D721Med (cell line): ENCODE measurements around the gene GRIA1.

Source experiments
- DNase-seq: peaks from one replicate; pipeline ENCODE4 v3.0.0; 2011; ENCODE audit warnings: low spot score; ENCODE audit not compliant: insufficient read length
- FAIRE-seq: peaks from 2 replicates; lab custom pipeline; 2011; peaks lifted over from hg19 to GRCh38; lab: Jason Lieb, UNC
- CTCF ChIP-seq: IDR thresholded peaks from 2 replicates; pipeline ENCODE4 v1.5.1; 2012; ENCODE audit warnings: mild to moderate bottlenecking, control low read depth; ENCODE audit not compliant: insufficient read depth; ENCODE audit errors: missing control alignments

GRIA1 gene

GRCh38 chr5:153523831-153524230 is 33.4 kb downstream of the GRIA1 start:
- no peak for DNase-seq
- TF ChIP-seq CTCF, result no peak
- no peak for FAIRE-seq

GRCh38 chr5:153525536-153525935 is 35.1 kb downstream of the GRIA1 start:
- TF ChIP-seq CTCF, result no peak
- no peak for DNase-seq
- FAIRE-seq, result no peak

GRCh38 chr5:153530357-153531143 is 40.1 kb downstream of the GRIA1 start:
- no peak for TF ChIP-seq CTCF
- FAIRE-seq (no peak), DNase-seq (no peak)

DNA sequence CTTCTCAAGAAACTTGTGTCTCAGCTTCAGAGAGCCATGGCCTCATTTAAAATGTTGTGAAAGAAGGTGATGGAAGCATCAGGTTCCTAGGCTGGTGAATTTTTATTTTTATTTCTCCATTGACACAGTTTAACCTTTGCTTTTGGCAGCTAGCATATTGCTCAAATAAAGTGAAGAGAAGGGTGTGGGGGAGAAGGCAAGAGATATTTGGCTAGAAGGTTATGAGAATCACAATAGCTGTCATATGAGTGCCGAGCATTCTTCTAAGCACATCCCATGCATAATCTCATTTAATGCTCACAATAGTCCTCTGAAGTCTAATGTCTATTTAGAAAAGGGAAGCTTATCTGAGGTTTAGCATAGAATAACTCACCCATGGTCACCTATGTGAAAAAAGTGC is 43.1 kb downstream of the GRIA1 start:
- FAIRE-seq (no peak), DNase-seq (no peak)
- TF ChIP-seq CTCF, result no peak

- TF ChIP-seq CTCF, result no peak
- no peak for FAIRE-seq
- DNase-seq, result no peak
Observed at GRCh38 chr5:153534102-153534501, 43.6 kb downstream of the GRIA1 start.

DNA sequence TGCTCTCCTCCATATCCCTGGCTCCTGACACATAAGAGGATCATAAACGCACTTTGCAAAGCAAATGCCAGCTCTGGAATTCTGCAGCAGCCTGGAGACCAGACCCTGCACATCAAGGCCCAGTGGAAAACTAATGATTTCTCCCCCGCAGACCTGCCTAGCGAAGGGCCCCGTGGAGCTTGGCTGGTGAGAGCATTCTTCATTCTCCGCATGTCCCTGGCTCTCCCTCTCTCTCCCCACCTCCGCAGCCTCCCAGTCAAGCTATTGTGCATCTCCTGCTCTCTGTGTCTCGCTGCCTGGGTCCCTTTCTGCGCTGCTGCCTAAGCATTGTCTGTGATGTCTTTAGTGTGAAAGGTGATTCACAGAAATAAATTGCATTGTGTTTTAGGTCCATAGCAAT is 46.7 kb downstream of the GRIA1 start:
- no peak for FAIRE-seq
- no peak for DNase-seq
- TF ChIP-seq CTCF, result no peak

GRCh38 chr5:153539983-153540382 is 49.5 kb downstream of the GRIA1 start:
- TF ChIP-seq CTCF, result no peak
- no peak for FAIRE-seq
- DNase-seq, result no peak
